ENCODE results near the gene BCL10.

BCL10 gene

GRCh38 chr1:85224295-85224694, 52.1 kb downstream of the BCL10 start:
- TF ChIP-seq CTCF (IDR thresholded peaks at IDR 0.05; ENCODE audit: low read depth, low read length, missing control alignments), result no peak
- DNase-seq, result no peak
- peaks cover 3% of the 10 kb centered on the region for H3K27me3 ChIP-seq (replicated peaks)
- H3K36me3 ChIP-seq (replicated peaks), result no peaks in the 10 kb centered on the region
- H3K4me3 ChIP-seq (ENCODE audit: low read depth, low read length), result no peak overlapping the region
- in situ Hi-C loops (cut with HindIII; ENCODE audit: low pct_ligation_motif_present, low sequenced_read_pairs), result no loop called here
- no peak overlapping the region for H3K27ac ChIP-seq

- DNase-seq, result no peak
- Histone ChIP-seq H3K27me3 (replicated peaks) (peaks cover 3% of the 10 kb centered on the region), H3K27ac (no peak overlapping the region), H3K4me3 (ENCODE audit: low read depth, low read length) (no peak overlapping the region), H3K36me3 (replicated peaks) (no peaks in the 10 kb centered on the region)
- in situ Hi-C loops (cut with HindIII; ENCODE audit: low pct_ligation_motif_present, low sequenced_read_pairs), result no loop called here
- TF ChIP-seq CTCF (IDR thresholded peaks at IDR 0.05; ENCODE audit: low read depth, low read length, missing control alignments), result no peak
Observed at GRCh38 chr1:85223334-85223733, 53.1 kb downstream of the BCL10 start.

DNA sequence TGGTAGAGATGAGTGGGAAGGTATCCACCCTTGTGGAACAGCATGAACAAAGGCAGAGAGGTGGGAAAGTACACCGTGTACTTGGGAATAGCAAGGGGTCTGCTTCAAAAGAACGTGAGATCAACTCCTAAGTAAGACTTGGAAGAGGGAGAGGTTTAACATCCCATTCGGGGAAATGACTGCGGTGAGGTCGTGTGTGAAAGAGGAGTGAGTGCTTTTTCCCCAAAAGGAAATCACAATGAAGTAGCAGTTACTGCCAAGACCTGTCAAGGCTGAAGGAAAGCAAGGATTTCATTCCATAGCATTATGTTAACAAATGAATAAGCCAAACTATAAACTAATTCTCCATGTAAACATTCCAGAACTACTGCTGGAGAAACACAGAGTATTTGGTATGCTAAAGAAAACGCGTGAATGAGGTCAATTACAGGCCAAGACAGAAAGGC, 55.7 kb downstream of the BCL10 start:
- Histone ChIP-seq H3K36me3 (replicated peaks) (no peaks in the 10 kb centered on the region), H3K4me3 (ENCODE audit: low read depth, low read length) (no peak overlapping the region), H3K27ac (no peak overlapping the region), H3K27me3 (replicated peaks) (peaks cover 3% of the 10 kb centered on the region)
- TF ChIP-seq CTCF (IDR thresholded peaks at IDR 0.05; ENCODE audit: low read depth, low read length, missing control alignments), result no peak
- no peak for DNase-seq
- in situ Hi-C loops (cut with HindIII; ENCODE audit: low pct_ligation_motif_present, low sequenced_read_pairs), result no loop called here

DNA sequence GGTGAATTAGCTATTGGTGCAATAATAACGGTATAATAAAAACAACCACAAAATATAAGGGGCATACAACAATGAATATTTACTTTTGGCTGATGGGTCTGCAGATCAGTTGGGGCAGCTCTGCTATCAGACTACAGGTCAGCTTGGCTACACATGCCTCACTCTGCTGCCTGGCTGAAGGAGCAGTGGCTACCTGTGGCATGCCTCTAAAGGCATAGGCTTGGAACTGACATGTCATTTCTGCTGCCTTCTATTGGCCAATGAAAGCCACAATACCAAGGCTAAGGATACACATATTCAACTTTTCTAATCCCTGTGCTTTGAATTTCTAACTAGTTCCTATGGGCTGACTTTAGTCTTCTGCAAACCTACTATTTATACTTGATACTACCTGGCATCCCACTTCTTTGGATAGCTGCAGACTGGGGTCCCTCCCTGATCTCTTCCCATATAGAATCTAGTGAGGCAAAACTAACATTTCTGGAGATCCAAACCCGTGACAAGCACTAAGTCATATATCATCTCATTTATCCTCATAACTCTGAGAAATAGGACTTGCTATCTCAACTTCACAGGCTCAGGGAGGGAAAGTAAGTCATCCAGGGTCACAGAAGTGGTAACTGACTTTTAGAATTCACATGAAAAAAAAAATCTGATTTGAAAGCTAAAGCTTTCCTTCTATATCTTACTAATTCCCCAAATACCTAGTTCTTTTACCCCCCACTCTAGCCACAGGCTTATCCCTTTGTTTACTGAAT, 56.4 kb downstream of the BCL10 start:
- no peak overlapping the region for H3K4me3 ChIP-seq (ENCODE audit: low read depth, low read length)
- H3K36me3 ChIP-seq (replicated peaks), result no peaks in the 10 kb centered on the region
- in situ Hi-C loops (cut with HindIII; ENCODE audit: low pct_ligation_motif_present, low sequenced_read_pairs), result no loop called here
- TF ChIP-seq CTCF (IDR thresholded peaks at IDR 0.05; ENCODE audit: low read depth, low read length, missing control alignments), result no peak
- H3K27ac ChIP-seq, result no peak overlapping the region
- no peak for DNase-seq
- H3K27me3 ChIP-seq (replicated peaks), result peaks cover 3% of the 10 kb centered on the region

- Histone ChIP-seq H3K4me3 (ENCODE audit: low read depth, low read length) (no peak overlapping the region), H3K27me3 (replicated peaks) (peaks cover 3% of the 10 kb centered on the region), H3K27ac (no peak overlapping the region), H3K36me3 (replicated peaks) (no peaks in the 10 kb centered on the region)
- no peak for DNase-seq
- no peak for TF ChIP-seq CTCF (IDR thresholded peaks at IDR 0.05; ENCODE audit: low read depth, low read length, missing control alignments)
- in situ Hi-C loops (cut with HindIII; ENCODE audit: low pct_ligation_motif_present, low sequenced_read_pairs), result no loop called here
Observed at GRCh38 chr1:85216697-85217096, 59.7 kb downstream of the BCL10 start.
